Measurements from ENCODE around the gene ENTPD8.
"Not testable (repeated sequence)": the region's sequence is repeated elsewhere in the genome, so short reads cannot be mapped to it uniquely, and the experiment has no call there.

ENTPD8 gene

DNA sequence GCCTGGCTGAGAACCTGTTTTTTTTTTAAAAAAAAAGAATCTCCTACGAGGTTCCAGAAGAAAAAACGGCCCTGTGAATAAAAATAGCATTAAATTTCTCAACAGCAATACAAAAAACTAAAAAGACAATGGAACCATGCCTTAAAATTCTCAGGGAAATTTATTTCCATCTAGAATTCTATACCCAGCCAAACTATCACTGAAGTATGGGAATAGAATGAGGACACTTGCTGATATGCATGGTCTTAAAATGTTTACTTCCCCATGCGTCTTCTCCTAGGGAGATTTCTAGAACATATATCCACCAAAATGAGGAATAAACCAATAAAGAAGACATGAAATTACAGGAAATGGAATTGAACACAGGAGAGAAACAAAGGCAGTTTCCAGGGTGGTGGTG lies 34.5 kb upstream of the ENTPD8 start:
- no peak for DNase-seq

DNA sequence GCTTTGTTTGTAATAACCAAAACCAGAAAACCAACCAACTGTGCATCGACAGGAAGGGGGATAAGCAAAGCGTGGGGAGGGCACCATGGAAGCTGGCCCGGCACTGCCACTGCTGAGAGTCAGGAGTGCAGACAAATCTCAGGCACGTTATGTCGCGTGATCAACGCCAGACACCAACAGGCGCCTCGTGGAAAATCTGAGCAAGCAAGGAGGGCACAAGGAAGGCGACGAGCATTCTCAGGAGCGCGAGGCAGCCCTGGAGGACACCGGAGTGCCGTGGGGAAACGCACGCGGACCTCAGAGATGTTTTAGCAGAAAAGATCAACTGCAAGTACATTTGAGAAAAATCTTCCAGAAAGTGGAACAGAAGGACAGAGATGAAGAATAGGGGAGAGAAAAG lies 33.1 kb upstream of the ENTPD8 start:
- DNase-seq, result no peak

DNA sequence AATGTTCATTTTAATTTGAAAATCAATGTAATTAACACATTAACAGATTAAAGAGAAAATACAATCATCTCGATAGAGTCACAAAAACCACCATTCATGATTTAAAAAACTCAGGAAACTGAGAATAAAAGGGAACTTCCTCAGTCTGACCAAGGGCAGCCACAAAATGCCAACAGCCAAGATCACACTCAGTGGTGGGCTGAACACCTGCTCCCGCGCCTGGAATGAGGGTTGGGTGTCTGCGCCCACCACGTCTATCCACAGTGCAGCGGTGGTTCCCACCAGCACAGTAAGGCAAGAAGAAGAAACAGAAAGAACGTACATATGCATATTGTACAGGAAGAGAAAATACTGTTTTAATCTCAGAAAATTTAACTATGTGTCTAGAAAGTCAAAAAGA lies 29.6 kb upstream of the ENTPD8 start:
- no peak for DNase-seq

DNA sequence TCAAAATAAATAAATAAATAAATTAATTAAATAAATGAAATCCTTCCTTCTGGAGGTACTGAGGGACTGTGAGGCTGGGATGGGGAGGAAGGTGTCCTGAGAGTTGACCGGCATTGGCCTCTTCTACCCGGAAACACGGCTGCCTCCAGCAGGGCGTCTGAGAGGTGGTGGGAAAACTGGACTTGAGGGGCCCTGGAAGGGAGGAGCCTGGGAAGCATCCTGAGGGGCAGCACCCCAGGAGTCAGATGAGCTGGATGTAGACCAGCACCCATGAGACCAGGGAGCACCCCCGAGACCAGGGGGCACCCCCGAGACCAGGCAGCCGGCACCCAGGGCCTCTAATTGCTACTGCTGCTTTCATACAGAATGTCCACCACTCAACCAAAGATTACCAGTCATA lies 26.7 kb upstream of the ENTPD8 start:
- no peak for DNase-seq

DNA sequence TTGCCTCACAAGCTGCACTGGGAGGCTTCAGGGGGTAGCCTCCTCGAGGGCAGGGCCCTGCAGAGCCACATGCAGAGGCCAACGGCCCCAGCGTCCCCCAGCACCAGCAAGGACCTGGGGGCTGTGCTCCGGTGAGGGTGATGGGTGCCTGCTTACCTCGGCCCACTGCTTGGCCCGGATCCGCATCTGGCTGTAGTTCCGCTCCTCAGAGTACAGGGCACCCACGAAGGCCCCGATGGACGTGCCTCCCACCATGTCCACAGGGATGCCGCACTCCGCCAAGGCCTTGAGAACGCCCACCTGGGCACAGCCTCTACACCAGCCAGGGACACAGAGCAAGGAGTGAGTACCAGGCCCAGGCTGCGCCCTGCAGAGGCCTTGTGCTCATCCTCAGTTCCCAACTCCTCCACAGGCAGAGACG lies 26.0 kb upstream of the ENTPD8 start:
- no peak for DNase-seq

DNA sequence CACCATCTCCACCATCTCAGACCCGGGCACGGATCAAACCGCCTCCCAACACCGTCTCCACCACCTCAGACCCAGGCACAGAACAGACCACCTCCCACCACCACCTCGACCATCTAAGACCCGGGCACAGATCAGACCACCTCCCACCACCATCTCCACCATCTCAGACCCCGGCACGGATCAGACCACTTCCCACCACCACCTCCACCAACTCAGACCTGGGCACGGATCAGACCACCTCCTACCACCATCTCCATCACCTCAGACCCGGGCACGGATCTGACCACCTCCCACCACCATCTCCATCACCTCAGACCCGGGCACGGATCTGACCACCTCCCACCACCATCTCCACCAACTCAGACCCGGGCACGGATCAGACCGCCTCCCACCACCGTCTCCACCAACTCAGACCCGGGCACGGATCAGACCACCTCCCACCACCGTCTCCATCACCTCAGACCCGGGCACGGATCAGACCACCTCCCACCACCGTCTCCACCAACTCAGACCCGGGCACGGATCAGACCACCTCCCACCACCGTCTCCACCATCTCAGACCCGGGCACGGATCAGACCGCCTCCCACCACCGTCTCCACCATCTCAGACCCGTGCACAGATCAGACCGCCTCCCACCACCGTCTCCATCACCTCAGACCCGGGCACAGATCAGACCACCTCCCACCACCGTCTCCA lies 25.4 kb upstream of the ENTPD8 start:
- DNase-seq, result not testable (repeated sequence)

DNA sequence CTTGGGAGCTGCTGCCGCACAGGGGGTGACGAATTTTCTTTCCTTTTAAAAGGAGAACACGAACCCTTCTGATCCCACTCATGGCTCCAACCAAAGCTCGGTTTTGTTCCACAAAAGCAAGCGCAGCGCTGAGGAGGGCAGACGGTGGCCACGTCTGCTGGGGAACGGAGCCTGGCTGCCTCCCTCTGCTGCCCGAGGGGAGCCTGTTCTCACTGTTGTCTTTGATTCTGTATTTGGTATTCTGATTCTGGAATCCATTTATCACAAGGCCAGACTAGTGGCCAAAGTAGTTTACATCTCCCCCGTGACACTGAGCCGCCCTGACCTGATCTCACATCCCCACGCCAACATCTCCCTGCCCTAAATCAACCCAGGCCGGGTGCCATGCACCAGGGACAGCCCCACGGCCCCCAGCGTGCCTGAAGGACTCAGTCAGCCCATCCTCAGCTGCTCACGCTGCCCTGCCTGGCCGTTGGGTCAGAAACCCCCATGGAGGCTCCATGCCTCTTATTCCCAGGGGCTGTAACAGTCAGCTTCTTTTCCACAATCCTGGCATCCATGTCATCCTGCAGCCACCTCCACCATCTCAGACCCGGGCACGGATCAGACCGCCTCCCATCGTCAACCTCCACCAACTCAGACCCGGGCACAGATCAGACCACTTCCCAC lies 24.7 kb upstream of the ENTPD8 start:
- DNase-seq, result no peak

DNA sequence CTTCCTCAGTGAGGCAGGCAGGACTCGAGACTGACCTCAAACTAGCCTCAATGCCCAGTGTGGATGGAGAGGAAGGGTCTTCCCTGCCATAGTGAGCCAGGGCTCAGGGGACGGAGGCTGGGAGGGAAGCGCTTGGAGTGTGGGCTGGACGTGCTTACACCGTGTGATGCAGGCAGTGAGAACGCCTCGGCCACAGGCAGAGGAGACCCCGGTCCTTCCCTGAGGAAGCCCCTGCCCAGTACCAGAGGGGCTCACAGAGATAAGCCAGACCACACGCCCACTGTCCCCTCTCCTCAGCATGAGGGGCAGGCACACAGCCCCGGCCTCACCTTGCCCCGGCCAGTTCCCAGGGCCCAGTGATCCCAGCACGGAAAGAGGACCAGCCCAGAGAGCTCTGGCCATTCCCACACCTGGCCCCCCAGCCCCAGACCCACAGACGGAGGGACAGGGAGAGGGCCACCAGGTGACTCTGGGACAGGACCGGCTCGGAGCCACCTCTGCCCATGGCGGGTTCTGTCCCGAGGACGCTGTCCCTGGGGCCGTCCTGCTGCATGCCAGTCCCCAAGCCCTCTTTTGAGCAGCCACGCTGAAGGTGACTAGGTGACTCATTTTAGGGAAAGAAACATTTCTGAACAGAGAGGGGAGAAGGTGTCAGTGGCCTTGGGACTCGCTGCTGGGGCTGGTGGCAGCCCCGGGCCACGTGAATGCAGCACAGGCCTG lies 24.0 kb upstream of the ENTPD8 start:
- DNase-seq, result no peak

DNA sequence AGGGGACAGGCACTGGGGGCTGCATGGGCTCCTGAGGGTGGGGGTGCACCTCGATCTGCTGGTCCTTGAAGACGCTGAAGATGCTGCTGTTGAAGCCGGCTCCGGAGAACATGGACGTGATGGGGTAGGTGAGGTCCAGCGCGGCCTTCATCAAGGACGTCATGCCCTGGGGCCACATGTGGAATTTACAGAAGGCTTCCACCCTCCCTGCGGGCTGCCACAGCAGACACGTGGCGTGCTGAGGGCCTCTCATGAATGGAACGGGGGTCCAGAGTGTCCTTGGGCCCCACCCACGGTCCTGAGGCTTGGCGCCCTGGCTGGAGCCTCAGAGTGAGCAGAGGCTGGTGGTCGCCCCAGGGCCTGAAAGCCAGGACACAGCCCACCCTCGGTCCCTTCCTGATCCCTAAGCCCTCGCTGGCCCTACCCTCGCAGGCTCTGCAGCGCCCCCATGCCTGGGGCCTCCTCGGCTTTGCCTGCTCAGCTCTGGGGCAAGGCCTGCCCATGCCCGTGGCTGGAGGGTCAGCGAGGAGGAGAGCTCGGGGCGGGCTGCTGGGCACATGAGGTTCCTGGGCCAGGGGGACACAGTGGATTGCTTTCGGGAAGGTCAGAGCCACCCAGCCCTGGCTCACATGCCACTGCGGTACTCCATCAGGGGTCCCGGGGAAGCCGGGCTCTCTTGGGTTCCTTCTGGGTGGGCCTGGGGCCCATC lies 23.3 kb upstream of the ENTPD8 start:
- no peak for DNase-seq

DNA sequence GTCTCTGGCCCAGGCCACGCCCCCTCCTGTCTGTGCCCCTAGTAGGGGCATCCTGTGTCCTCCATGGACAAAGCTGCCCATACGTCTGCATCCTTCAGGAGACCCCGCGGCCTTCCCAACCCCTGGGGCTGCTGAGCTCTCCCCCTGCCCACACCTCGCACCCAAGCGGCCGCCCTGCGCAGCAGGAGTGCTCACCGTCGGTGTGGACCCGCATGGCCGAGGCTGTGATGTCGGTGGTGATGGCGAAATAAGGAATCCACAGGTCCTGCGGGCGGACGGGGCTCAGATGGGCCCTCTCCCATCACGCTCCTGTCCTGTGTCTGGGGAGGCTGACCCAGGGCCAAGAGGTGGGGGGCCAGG lies 22.8 kb upstream of the ENTPD8 start:
- DNase-seq, result no peak

DNA sequence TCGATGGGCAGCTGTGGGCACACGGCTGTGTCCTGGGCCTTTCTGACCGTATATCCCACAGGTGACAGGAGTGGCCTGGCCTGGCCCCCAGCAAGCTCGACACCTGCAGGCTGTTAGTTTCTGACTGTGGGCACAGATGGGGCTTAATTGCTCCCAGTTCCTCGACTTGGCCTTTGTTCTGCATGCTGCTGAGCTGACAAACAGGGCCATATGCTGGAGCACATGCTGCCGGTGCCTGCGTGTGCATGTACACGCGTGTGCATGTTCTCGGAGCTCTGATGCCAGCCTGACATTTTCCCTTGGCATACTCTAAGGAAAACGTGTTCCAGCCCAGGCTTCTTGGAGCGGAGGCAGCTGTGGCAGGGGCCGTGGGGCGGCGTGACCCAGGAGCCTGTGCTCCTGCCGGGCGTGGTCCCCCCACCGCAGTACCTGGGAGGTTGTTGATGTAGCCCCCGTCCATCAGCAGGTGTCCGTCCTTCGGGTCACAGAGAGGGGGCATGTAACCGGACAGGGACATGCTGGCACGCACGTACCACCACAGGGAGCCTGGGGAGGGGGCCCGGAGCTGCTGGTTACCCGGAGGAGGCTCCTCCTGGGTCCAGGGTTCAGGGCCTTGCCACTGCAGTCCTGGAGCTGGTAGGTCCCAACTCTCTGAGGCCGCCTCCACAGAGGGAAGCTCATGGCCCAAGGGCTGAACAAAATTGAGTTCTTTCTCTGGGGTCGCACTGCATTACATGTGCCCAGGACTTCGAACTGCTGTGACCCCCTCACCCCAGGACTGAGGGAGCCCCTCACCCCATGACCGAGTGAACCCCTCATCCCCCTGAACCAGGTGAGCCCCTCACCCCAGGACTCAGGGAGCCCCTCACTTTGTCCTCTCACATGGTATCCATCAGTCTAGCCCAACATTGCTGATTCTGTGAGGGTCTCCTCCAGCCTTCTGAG lies 22.1 kb upstream of the ENTPD8 start:
- DNase-seq, result no peak

DNA sequence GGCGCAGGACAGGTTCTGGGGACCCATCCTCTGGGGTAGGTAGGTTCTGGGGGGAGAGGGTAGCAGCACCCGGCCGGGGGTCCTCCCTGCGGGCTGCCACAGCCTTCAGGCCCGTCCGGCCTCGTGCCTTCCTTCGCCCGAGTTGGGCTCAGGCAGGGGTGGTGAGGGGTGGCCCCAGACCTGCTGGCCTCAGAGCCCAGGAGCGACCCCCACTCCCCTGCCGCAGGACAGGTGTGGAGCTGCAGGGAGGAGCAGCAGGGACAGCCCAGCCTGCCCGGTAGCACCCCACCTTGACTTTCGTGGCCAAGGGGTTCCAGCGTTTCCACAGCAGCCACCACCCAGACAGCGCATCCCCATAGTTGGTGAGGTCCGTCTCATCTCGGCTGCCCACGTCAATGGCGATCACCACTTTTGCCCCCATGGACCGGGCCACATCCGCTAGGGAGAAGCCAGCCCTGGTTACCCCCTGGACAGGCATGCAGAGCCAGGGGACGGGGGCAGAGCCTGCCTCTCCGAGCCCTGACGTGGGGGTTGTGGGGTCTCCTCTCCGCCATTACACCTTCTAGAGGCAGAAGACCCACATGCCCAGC lies 21.3 kb upstream of the ENTPD8 start:
- DNase-seq, result no peak

DNA sequence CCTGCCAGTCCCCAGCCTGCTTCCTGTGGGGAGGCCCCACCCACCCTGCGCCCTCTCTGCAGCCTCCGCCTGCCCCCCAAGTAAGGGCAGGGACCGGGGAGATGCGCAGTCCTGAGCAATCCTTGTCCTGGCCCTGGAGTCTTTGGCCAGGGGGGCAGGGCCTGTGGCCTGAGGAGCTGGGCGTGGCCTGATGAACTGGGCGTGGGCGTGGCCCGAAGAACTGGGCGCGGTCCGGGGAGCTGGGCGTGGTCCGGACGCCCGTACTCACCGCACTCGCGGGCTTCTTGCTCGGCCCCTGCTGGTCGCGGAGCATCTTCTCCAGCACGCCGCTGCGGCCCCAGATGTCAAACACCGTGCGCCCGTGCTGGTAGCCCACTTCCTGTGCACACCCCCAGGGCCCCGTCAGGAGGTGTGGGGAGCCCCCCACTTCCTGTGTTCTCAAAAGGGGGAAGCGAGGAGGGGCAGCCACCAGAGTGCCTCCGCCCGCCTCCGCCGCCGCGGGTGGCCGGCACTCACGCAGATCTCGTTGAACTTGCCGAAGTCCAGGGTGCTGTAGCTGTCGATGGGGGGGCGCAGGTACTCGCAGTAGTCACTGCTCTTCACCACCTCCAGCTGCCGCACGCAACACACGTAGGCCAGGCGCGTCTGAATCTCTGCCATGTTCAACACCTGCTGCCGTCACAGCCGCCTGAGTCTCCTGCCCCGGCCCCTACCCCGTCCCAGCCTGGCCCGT lies 20.7 kb upstream of the ENTPD8 start:
- DNase-seq, result peak; percentile 63

DNA sequence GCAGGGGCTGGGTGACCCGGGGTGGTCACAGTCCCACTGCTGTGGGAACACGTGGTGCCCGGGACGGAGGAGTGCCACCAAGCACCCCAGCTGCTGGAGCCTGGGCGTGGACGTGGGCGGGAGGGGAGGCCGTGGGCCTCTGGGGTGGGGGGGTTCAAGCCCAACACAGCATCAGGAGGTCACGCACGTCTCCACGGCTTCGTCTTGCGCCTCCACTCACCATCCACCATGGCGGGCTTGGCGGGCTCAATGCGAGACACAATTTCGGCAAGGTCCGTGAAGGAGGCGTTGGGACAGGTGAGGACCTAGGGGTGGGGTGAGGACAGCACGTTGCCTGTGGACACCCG lies 20.1 kb upstream of the ENTPD8 start:
- DNase-seq, result no peak

DNA sequence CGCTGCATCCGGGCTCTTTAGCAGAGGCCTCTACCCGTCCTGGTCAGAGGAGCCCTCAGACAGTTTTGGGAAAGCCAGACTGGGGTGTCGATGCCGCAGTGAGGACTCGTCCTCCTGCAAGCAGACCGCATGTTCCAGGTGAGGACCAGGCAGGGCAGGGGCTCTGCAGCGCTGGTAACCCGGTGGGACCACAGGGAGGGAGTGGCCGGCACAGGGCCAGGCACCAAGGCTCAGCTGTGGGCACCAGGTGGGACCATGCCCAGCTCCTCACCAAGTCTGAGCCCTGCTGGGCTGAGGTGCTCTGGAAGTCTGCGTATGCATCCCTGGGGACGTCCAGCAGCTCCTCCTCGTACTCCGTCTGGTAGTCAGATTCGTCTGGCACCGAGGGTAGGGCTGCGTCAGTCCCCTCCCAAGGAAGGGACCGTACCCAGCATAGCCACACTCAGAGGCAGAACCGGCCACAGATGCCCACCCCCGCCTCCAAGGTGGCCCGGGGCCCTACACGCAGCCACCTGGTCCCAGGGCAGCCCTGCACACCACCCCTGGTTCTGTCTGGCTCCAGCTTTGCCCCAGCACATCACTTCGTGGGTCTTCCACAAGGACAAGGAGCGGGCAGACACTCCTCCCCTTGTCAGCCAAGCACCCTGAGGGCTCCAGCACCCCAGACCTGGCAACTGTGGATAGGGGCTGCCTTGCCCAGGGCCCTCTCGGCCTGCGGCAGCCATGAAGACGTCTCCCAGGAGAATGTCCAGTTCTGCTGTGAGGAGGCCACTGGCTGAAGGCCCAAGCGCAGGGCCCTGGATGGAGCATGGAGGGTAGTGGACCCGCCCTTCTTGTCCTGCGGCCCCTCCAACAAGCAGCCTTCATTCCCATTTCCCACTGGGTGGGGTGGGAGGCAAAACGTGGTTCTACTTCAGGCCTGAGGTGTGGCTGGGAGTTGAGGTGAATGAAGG lies 19.5 kb upstream of the ENTPD8 start:
- no peak for DNase-seq

DNA sequence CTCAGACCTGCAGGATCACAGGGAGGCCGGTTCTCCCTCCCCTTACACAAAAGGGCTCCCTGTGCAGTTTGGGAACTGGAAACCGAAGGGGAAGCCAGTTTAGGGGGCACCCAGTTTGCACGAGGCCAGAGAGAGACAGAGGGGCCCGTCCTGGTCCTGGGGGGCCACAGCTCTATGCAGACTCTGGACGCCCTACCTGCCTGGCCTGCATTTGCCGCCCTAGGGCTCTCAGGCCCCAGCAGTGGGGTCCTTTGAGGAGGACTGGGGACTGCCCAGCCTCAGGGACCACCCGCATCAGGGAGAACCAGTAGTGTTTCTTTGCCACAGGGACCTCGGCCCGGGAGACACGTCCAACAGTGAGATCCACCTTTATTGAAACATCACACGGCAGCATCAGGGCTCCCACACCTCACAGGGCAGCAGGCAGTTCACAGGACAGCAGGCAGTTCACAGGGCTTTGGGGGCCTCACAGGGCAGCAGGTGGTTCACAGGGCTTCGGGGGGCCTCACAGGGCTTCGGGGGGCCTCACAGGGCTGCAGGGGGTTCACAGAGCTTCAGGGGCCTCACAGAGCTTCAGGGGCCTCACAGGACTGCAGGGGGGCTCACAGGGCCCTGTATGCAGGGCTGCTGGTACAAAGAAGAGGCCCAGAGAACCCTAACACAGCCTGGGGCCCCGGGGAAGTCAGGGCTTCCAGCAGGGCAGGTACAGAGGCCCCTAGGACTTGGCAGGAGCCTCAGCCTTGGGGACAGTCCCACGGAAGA lies 18.6 kb upstream of the ENTPD8 start:
- DNase-seq, result no peak

DNA sequence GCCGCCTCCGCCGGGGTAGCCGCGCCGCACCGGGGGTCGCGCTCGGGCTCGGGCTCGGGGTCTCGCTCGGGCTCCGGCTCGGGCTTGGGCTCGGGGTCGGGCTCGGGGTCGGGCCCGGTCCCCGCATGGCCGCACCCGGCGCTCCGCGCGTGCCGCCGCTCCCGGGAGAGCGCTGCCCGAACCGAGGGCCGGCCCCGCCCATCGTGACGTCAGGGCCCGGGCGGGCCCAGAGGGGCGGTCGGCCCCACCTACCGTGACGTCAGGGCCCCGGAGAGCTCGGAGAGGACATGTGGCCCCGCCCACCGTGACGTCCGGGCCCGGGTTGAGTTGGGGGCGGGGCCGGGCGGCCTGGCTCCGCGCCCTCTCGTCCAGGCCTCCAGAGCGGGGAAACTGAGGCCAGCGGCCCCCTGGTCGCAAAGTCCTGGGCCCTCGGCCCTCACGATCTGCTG lies 18.0 kb upstream of the ENTPD8 start, which contains the start of gene NSMF:
TSS of gene NSMF (minus strand) at position 183 of the 449 bp plus-strand sequence. CDS start 232 bp downstream, outside the sequence.
- peak; percentile 97 for DNase-seq

DNA sequence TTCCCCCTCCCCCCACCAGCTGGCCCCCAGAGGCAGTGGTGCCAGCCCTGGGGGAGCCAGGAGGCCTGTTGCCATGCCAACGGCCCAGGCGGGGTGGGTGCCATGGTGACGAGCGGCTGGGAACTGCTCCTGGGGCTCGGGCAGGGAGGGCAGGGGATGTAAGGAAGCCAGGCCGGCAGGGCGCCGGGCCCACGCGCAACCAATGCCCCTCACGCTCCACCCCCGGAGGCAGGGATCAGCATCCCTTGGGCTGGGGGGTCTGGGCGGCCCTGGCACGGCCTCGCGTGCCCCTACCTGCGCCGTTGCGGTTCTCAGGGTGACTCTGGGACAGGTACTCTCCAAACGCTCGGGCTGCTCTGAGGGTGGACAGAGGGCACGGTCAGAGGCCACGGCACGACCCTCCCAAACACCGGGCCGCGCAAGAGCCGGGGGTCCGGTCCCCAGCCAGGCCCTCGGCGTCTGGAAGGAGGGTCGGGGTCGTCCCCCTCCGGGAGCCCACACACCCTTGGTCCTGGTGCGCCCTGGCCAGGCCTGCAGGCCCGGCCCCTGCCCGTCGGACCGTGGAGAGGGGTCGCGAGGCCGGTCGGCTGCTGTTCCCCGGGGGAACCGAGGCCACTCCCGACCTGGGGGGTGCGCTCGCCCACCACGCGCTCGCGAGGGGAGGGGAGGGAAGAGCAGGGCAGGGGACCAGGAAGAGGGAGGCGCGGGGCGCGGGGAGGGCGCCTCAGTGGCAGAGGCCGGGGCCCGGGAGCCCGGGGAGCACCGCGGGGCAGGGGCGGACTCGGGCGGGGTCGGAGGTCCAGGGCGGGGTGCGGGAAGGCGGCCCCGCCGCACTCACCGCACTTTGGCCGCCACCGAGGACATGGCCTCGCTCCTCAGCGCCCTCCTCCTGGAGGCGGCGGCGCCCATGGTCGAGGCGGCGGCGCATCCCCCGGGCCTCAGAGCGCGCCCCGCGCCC lies 17.3 kb upstream of the ENTPD8 start:
- DNase-seq, result no peak

All from stimulated activated CD4-positive, alpha-beta T cell treated with anti-CD3 and anti-CD28 coated beads, Interleukin-12 subunit alpha, Interleukin-12 subunit beta, amount 100 ng/mL, for 4 hours (primary cell).